SH-SY5Y (cell line): ENCODE measurements around the gene TCAF1.

Experiments used
- GATA2 ChIP-seq: IDR thresholded peaks from 2 replicates; pipeline ENCODE4 v1.6.1; 2011; ENCODE audit warnings: mild to moderate bottlenecking, low read depth, low read length
- GATA3 ChIP-seq: IDR thresholded peaks from 2 replicates; pipeline ENCODE4 v1.6.1; 2011; ENCODE audit warnings: low read depth, mild to moderate bottlenecking, low read length, moderate library complexity

TCAF1 gene

GRCh38 chr7:143890558-143890957 is 11.4 kb downstream of the TCAF1 start:
- TF ChIP-seq GATA3 (no peak), GATA2 (no peak)

GRCh38 chr7:143889068-143889467 is 12.9 kb downstream of the TCAF1 start:
- TF ChIP-seq GATA2 (no peak), GATA3 (no peak)

- TF ChIP-seq GATA2, result no peak
- no peak for TF ChIP-seq GATA3
Observed at GRCh38 chr7:143886826-143887477, 15.0 kb downstream of the TCAF1 start.

- TF ChIP-seq GATA3 (no peak), GATA2 (no peak)
Observed at GRCh38 chr7:143885951-143886350, 16.0 kb downstream of the TCAF1 start.

- TF ChIP-seq GATA3, result no peak
- TF ChIP-seq GATA2, result peak; percentile 14; the same call in 1 of the 2 replicates
Observed at GRCh38 chr7:143884969-143885559, 16.9 kb downstream of the TCAF1 start.

- no peak for TF ChIP-seq GATA2
- no peak for TF ChIP-seq GATA3
Observed at GRCh38 chr7:143884241-143884968, 17.6 kb downstream of the TCAF1 start.

GRCh38 chr7:143882604-143883078 is 19.3 kb downstream of the TCAF1 start:
- TF ChIP-seq GATA2 (no peak), GATA3 (no peak)

GRCh38 chr7:143882020-143882603 is 19.9 kb downstream of the TCAF1 start:
- TF ChIP-seq GATA3 (no peak), GATA2 (no peak)

GRCh38 chr7:143878884-143879283 is 23.1 kb downstream of the TCAF1 start:
- TF ChIP-seq GATA3 (peak; percentile 95), GATA2 (peak; percentile 95)

GRCh38 chr7:143877098-143877497 is 24.9 kb downstream of the TCAF1 start:
- TF ChIP-seq GATA3 (no peak), GATA2 (no peak)

GRCh38 chr7:143876218-143876617 is 25.8 kb downstream of the TCAF1 start:
- TF ChIP-seq GATA3 (no peak), GATA2 (no peak)

- TF ChIP-seq GATA3 (no peak), GATA2 (no peak)
Observed at GRCh38 chr7:143850682-143851081, 51.3 kb downstream of the TCAF1 start.

GRCh38 chr7:143849785-143850479 is 52.0 kb downstream of the TCAF1 start:
- no peak for TF ChIP-seq GATA3
- TF ChIP-seq GATA2, result no peak

GRCh38 chr7:143848192-143848591 is 53.8 kb downstream of the TCAF1 start:
- TF ChIP-seq GATA3, result no peak
- no peak for TF ChIP-seq GATA2
